Measurements from ENCODE around the gene PKM. TPM values are rescaled to one million over a fixed set of nuclear protein-coding genes. Genes with fewer than 3 reads are reported as not detected.

PKM gene
- total RNA-seq, 1 experiment from 2014 or later: 1,858 TPM

DNA sequence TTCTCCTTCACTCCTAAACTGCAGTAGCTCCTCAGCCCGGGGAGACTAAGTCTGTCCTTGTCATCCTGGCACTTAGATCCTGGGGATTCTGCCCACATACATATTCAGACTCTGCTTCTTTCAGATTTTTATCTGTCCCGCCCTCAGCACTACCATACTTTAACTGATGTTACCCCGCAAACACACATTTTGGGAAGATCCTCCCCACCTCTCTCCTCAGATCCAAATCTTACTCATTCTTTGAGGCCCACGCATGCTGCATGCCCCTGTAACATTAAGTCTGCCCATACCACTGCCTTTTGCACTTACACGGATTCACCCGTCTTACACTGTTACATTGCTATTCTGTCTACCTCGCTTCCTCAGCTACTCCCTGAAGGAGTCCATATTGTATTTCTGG is 76.7 kb downstream of the PKM start:
- Histone ChIP-seq H3K4me3 (no peak overlapping the region), H3K4me1 (peaks cover 8% of the 10 kb centered on the region), H3K9me3 (replicated peaks) (no peaks in the 10 kb centered on the region), H3K36me3 (no peaks in the 10 kb centered on the region), H3K27me3 (no peaks in the 10 kb centered on the region), H3K27ac (no peak overlapping the region)
- no peak for DNase-seq

GRCh38 chr15:72153269-72154000 is 77.6 kb downstream of the PKM start:
- DNase-seq: no peak
- Histone ChIP-seq H3K4me1 (peaks cover 8% of the 10 kb centered on the region), H3K9me3 (replicated peaks) (no peaks in the 10 kb centered on the region), H3K27me3 (no peaks in the 10 kb centered on the region), H3K36me3 (no peaks in the 10 kb centered on the region), H3K27ac (no peak overlapping the region), H3K4me3 (no peak overlapping the region)

Other genes starting within 250 kb of the PKM start
- 34.4 and 37.2 TPM in 2 replicates for gene MYO9A, start 113.0 kb downstream of the PKM start, total RNA-seq (2014; rRNA removed; shearing (Covaris generic))
- 6.1 and 7.7 TPM in 2 replicates for gene SENP8, start 112.8 kb downstream of the PKM start, total RNA-seq (2014; rRNA removed; shearing (Covaris generic))
- 0.35 TPM in 1 of 2 replicates, not detected in the other for gene GRAMD2A, start 33.4 kb downstream of the PKM start, total RNA-seq (2014; rRNA removed; shearing (Covaris generic))
- 36.1 and 52.5 TPM in 2 replicates for gene PARP6, start 41.4 kb upstream of the PKM start, total RNA-seq (2014; rRNA removed; shearing (Covaris generic))
- gene CELF6, start 89.0 kb upstream of the PKM start, total RNA-seq (2014; rRNA removed; shearing (Covaris generic)): 0.05 TPM in 1 of 2 replicates, not detected in the other
- gene HEXA, start 144.8 kb upstream of the PKM start, total RNA-seq (2014; rRNA removed; shearing (Covaris generic)): 43.6 and 45.9 TPM in 2 replicates
- gene TMEM202, start 167.1 kb upstream of the PKM start, total RNA-seq (2014; rRNA removed; shearing (Covaris generic)): not detected in 2 replicates
- 58.6 and 64.8 TPM in 2 replicates for gene ARIH1, start 243.1 kb upstream of the PKM start, total RNA-seq (2014; rRNA removed; shearing (Covaris generic))

All from SJCRH30 (cell line).